ENCODE measurements around the gene GMIP.

Gene GMIP

GRCh38 chr19:19657397-19657783 is 13.9 kb upstream of the GMIP start:
- Histone ChIP-seq H3K27me3 (ENCODE audit: insufficient read depth, poor library complexity, severe bottlenecking) (no peaks in the 10 kb centered on the region), H3K4me3 (ENCODE audit: severe bottlenecking) (no peak overlapping the region), H3K9me3 (ENCODE audit: severe bottlenecking) (no peaks in the 10 kb centered on the region), H3K27ac (ENCODE audit: poor library complexity, severe bottlenecking) (no peak overlapping the region), H3K4me1 (ENCODE audit: insufficient read depth, poor library complexity, severe bottlenecking) (peaks cover 1% of the 10 kb centered on the region), H3K36me3 (ENCODE audit: low read depth) (peaks cover 91% of the 10 kb centered on the region)
- no peak for DNase-seq (ENCODE audit: low spot score)
- no peak for TF ChIP-seq CTCF (IDR thresholded peaks at IDR 0.05; ENCODE audit: poor library complexity, severe bottlenecking)
- ATAC-seq (ENCODE audit: low read depth): no peak

- Histone ChIP-seq H3K27ac (ENCODE audit: poor library complexity, severe bottlenecking) (no peak overlapping the region), H3K9me3 (ENCODE audit: severe bottlenecking) (no peaks in the 10 kb centered on the region), H3K4me1 (ENCODE audit: insufficient read depth, poor library complexity, severe bottlenecking) (no peaks in the 10 kb centered on the region), H3K4me3 (ENCODE audit: severe bottlenecking) (no peak overlapping the region), H3K36me3 (ENCODE audit: low read depth) (peaks cover 88% of the 10 kb centered on the region), H3K27me3 (ENCODE audit: insufficient read depth, poor library complexity, severe bottlenecking) (no peaks in the 10 kb centered on the region)
- no peak for ATAC-seq (ENCODE audit: low read depth)
- DNase-seq (ENCODE audit: low spot score): no peak
- no peak for TF ChIP-seq CTCF (IDR thresholded peaks at IDR 0.05; ENCODE audit: poor library complexity, severe bottlenecking)
Measured at GRCh38 chr19:19656451-19657396, 13.3 kb upstream of the GMIP start.

- no peak for ATAC-seq (ENCODE audit: low read depth)
- peaks cover 88% of the 10 kb centered on the region for H3K36me3 ChIP-seq (ENCODE audit: low read depth)
Measured at GRCh38 chr19:19655641-19656343, 12.3 kb upstream of the GMIP start.

GRCh38 chr19:19655051-19655594 is 11.7 kb upstream of the GMIP start:
- no peak overlapping the region for H3K4me3 ChIP-seq (ENCODE audit: severe bottlenecking)
- H3K27me3 ChIP-seq (ENCODE audit: insufficient read depth, poor library complexity, severe bottlenecking): no peaks in the 10 kb centered on the region
- H3K4me1 ChIP-seq (ENCODE audit: insufficient read depth, poor library complexity, severe bottlenecking): no peaks in the 10 kb centered on the region
- TF ChIP-seq CTCF (IDR thresholded peaks at IDR 0.05; ENCODE audit: poor library complexity, severe bottlenecking): no peak
- peaks cover 91% of the 10 kb centered on the region for H3K36me3 ChIP-seq (ENCODE audit: low read depth)
- ATAC-seq (ENCODE audit: low read depth): no peak
- no peak for DNase-seq (ENCODE audit: low spot score)
- no peak overlapping the region for H3K27ac ChIP-seq (ENCODE audit: poor library complexity, severe bottlenecking)
- no peaks in the 10 kb centered on the region for H3K9me3 ChIP-seq (ENCODE audit: severe bottlenecking)

More at GRCh38 chr19:19655641-19656343, 12.3 kb upstream of the GMIP start:
- Histone ChIP-seq H3K4me1 (ENCODE audit: insufficient read depth, poor library complexity, severe bottlenecking) (no peaks in the 10 kb centered on the region), H3K27me3 (ENCODE audit: insufficient read depth, poor library complexity, severe bottlenecking) (no peaks in the 10 kb centered on the region), H3K27ac (ENCODE audit: poor library complexity, severe bottlenecking) (no peak overlapping the region), H3K4me3 (ENCODE audit: severe bottlenecking) (no peak overlapping the region), H3K9me3 (ENCODE audit: severe bottlenecking) (no peaks in the 10 kb centered on the region)
- DNase-seq (ENCODE audit: low spot score): no peak
- no peak for TF ChIP-seq CTCF (IDR thresholded peaks at IDR 0.05; ENCODE audit: poor library complexity, severe bottlenecking)
